Suprapubic skin (tissue), 4 donors: ENCODE measurements around the gene ANKRD17. TPM values are rescaled to one million over a fixed set of nuclear protein-coding genes. Genes with fewer than 3 reads are reported as not detected.

Experiments
- DNase-seq, 2 donors: peaks; one replicate each; pipeline ENCODE4 v3.0.0-alpha.2; 2019; ENCODE audit warnings: low spot score in 2 of 2
- H3K27ac ChIP-seq: fragments of 200-600 bp; sonication (generic); one replicate; pipeline ENCODE4 v1.5.1; 2019
- H3K27me3 ChIP-seq: fragments of 200-600 bp; sonication (generic); one replicate; pipeline ENCODE4 v1.5.1; 2019
- H3K36me3 ChIP-seq: fragments of 200-600 bp; sonication (generic); one replicate; pipeline ENCODE4 v1.5.1; 2019
- H3K4me1 ChIP-seq: fragments of 200-600 bp; sonication (generic); one replicate; pipeline ENCODE4 v1.5.1; 2019
- H3K4me3 ChIP-seq: fragments of 200-600 bp; sonication (generic); one replicate; pipeline ENCODE4 v1.5.1; 2019; ENCODE audit warnings: mild to moderate bottlenecking
- H3K9me3 ChIP-seq: fragments of 200-600 bp; sonication (generic); one replicate; pipeline ENCODE4 v1.5.1; 2019
- CTCF ChIP-seq, 2 donors: fragments of 200-600 bp in 1 of 2; fragments of 450-650 bp in 1 of 2; sonication (generic) in 1 of 2; IDR thresholded peaks; one replicate each; pipeline ENCODE4 v1.5.1; 2016 to 2019; ENCODE audit warnings: antibody characterized with exemption in 2 of 2, mild to moderate bottlenecking in 1 of 2, moderate library complexity in 1 of 2
- EP300 ChIP-seq: sonication (generic); formaldehyde crosslinking; IDR thresholded peaks from one replicate; pipeline ENCODE4 v1.6.1; 2017; ENCODE audit warnings: antibody characterized with exemption
- POLR2A ChIP-seq, 2 donors: fragments of 450-650 bp; IDR thresholded peaks; one replicate each; pipeline ENCODE4 v1.6.1; 2017; ENCODE audit warnings: antibody characterized with exemption in 2 of 2, mild to moderate bottlenecking in 2 of 2, moderate library complexity in 2 of 2
- POLR2AphosphoS5 ChIP-seq, 3 donors: sonication (generic); formaldehyde crosslinking; IDR thresholded peaks; one replicate each; pipeline ENCODE4 v1.6.1; 2017; ENCODE audit warnings: antibody characterized with exemption in 3 of 3
- WGBS: methylation state at CpG from one replicate; pipeline ENCODE4 v1.1.5; 2018; 5-methylcytosine and 5-hydroxymethylcytosine counted together
- total RNA-seq, 4 donors: library from RNA; depleted of rRNA; stranded (reverse); fragments of >200 nt; gene quantifications; one replicate each; pipeline ENCODE4 v1.1.0, GENCODE V29; 2016

The ANKRD17 gene
- total RNA-seq, 4 donors from 2014 or later = 68.2 to 80.2 (median 71.1) TPM

GRCh38 chr4:73252001-73252400 is 6.6 kb downstream of the ANKRD17 start:
- Histone ChIP-seq H3K4me3 (no peak overlapping the region), H3K36me3 (no peaks in the 10 kb centered on the region), H3K27me3 (no peaks in the 10 kb centered on the region), H3K27ac (no peak overlapping the region), H3K9me3 (no peaks in the 10 kb centered on the region), H3K4me1 (peaks cover 47% of the 10 kb centered on the region)
- DNase-seq = no peak
- TF ChIP-seq POLR2AphosphoS5 (IDR thresholded peaks at IDR 0.05) (no peak), CTCF (IDR thresholded peaks at IDR 0.05) (no peak), POLR2A (IDR thresholded peaks at IDR 0.05) (no peak), EP300 (no peak)

- H3K27ac ChIP-seq = no peak overlapping the region
- WGBS = 87% methylated on average over 2 of the region's 2 CpGs
- H3K36me3 ChIP-seq = no peaks in the 10 kb centered on the region
- H3K4me1 ChIP-seq = peaks cover 41% of the 10 kb centered on the region
- H3K27me3 ChIP-seq = no peaks in the 10 kb centered on the region
- TF ChIP-seq EP300 (no peak), CTCF (IDR thresholded peaks at IDR 0.05) (no peak), POLR2A (IDR thresholded peaks at IDR 0.05) (no peak), POLR2AphosphoS5 (IDR thresholded peaks at IDR 0.05) (no peak)
- DNase-seq = no peak
- no peak overlapping the region for H3K4me3 ChIP-seq
- no peaks in the 10 kb centered on the region for H3K9me3 ChIP-seq
Measured at GRCh38 chr4:73251384-73251783, 7.2 kb downstream of the ANKRD17 start.

GRCh38 chr4:73250642-73251041 is 8.0 kb downstream of the ANKRD17 start:
- H3K9me3 ChIP-seq = no peaks in the 10 kb centered on the region
- H3K27ac ChIP-seq = no peak overlapping the region
- peaks cover 33% of the 10 kb centered on the region for H3K4me1 ChIP-seq
- no peak overlapping the region for H3K4me3 ChIP-seq
- no peak for DNase-seq
- no peaks in the 10 kb centered on the region for H3K27me3 ChIP-seq
- no peak for TF ChIP-seq CTCF (IDR thresholded peaks at IDR 0.05)
- TF ChIP-seq POLR2A (IDR thresholded peaks at IDR 0.05) = no peak
- TF ChIP-seq POLR2AphosphoS5 (IDR thresholded peaks at IDR 0.05) = no peak
- no peak for TF ChIP-seq EP300
- no peaks in the 10 kb centered on the region for H3K36me3 ChIP-seq
- 93% methylated on average over 9 of the region's 9 CpGs for WGBS

- H3K4me1 ChIP-seq = peaks cover 20% of the 10 kb centered on the region
Measured at GRCh38 chr4:73248821-73249220, 9.8 kb downstream of the ANKRD17 start.

GRCh38 chr4:73248416-73248815 is 10.2 kb downstream of the ANKRD17 start:
- Histone ChIP-seq H3K27ac (no peak overlapping the region), H3K27me3 (no peaks in the 10 kb centered on the region), H3K4me1 (peaks cover 16% of the 10 kb centered on the region), H3K4me3 (no peak overlapping the region), H3K9me3 (no peaks in the 10 kb centered on the region), H3K36me3 (no peaks in the 10 kb centered on the region)
- DNase-seq = no peak
- 97% methylated on average over 1 of the region's 1 CpG for WGBS
- TF ChIP-seq CTCF (IDR thresholded peaks at IDR 0.05) = no peak
- TF ChIP-seq POLR2AphosphoS5 (IDR thresholded peaks at IDR 0.05) = no peak
- no peak for TF ChIP-seq POLR2A (IDR thresholded peaks at IDR 0.05)
- TF ChIP-seq EP300 = no peak

More at GRCh38 chr4:73248821-73249220, 9.8 kb downstream of the ANKRD17 start:
- DNase-seq = no peak
- TF ChIP-seq POLR2AphosphoS5 (IDR thresholded peaks at IDR 0.05) (no peak), EP300 (no peak), POLR2A (IDR thresholded peaks at IDR 0.05) (no peak), CTCF (IDR thresholded peaks at IDR 0.05) (no peak)
- Histone ChIP-seq H3K9me3 (no peaks in the 10 kb centered on the region), H3K27ac (no peak overlapping the region), H3K4me3 (no peak overlapping the region), H3K36me3 (no peaks in the 10 kb centered on the region), H3K27me3 (no peaks in the 10 kb centered on the region)
